Activated CD8-positive, alpha-beta T cell treated with anti-CD3 and anti-CD28 coated beads for 36 hours (primary cell): Measurements from ENCODE around the gene RBMS3. TPM values are rescaled to one million over a fixed set of nuclear protein-coding genes. Genes with fewer than 3 reads are reported as not detected.

Experiments
- ATAC-seq: fragments of 200-7000 bp; cut with Tn5 transposase; one replicate; pipeline ENCODE4 v1.10.0; 2021; ENCODE audit warnings: mild to moderate bottlenecking, moderate library complexity
- CTCF ChIA-PET: fragments of 350-600 bp; sonication (Branson Sonifier 250); formaldehyde crosslinking; loops from one replicate; lab custom pipeline; 2021; ENCODE audit warnings: antibody characterized with exemption; lab: Charles Lee
- POLR2A ChIA-PET: fragments of 350-600 bp; sonication (Branson Sonifier 250); formaldehyde crosslinking; loops from one replicate; lab custom pipeline; 2021; ENCODE audit warnings: antibody characterized with exemption; lab: Charles Lee
- DNase-seq: peaks from one replicate; pipeline ENCODE4 v3.0.0-alpha.2; 2020
- H3K27ac Mint-ChIP-seq: one replicate; pipeline ENCODE4 v1.8.0; 2021; ENCODE audit warnings: mild to moderate bottlenecking, mixed read lengths
- H3K27me3 Mint-ChIP-seq: one replicate; pipeline ENCODE4 v1.8.0; 2021; ENCODE audit warnings: mixed read lengths
- H3K36me3 Mint-ChIP-seq: one replicate; pipeline ENCODE4 v1.8.0; 2021; ENCODE audit warnings: low read depth, mixed read lengths
- H3K4me1 Mint-ChIP-seq: one replicate; pipeline ENCODE4 v1.8.0; 2021; ENCODE audit warnings: low read depth, mixed read lengths
- H3K4me3 Mint-ChIP-seq: one replicate; pipeline ENCODE4 v1.8.0; 2021; ENCODE audit warnings: mild to moderate bottlenecking, moderate library complexity, mixed read lengths
- H3K9me3 Mint-ChIP-seq: one replicate; pipeline ENCODE4 v1.8.0; 2021; ENCODE audit warnings: mixed read lengths
- CTCF ChIP-seq: fragments of 200-600 bp; IDR thresholded peaks from one replicate; pipeline ENCODE4 v1.8.0; 2022; ENCODE audit warnings: antibody characterized with exemption, mild to moderate bottlenecking
- intact Hi-C: fragments of 100-400 bp; cut with micrococcal nuclease; formaldehyde crosslinking; loops from one replicate; pipeline ENCODE4 v1.10.0; 2022
- total RNA-seq, 2 experiments: library from RNA; stranded (reverse); gene quantifications; one replicate each; pipeline ENCODE4 v1.2.3, GENCODE V29; 2021

The RBMS3 gene
- total RNA-seq, 2 experiments from 2014 or later, result 2.3 to 2.8 TPM

GRCh38 chr3:29746163-29746760, 465.4 kb downstream of the RBMS3 start:
- intact Hi-C loops, result no loop called here

GRCh38 chr3:29747991-29748390, 467.1 kb downstream of the RBMS3 start:
- Mint-ChIP-seq H3K36me3 (no peaks in the 10 kb centered on the region), H3K4me3 (no peak overlapping the region), H3K27ac (no peak overlapping the region), H3K9me3 (no peaks in the 10 kb centered on the region), H3K27me3 (peaks cover 7% of the 10 kb centered on the region), H3K4me1 (no peaks in the 10 kb centered on the region)
- ATAC-seq (no peak), DNase-seq (no peak)
- TF ChIP-seq CTCF, result no peak
- CTCF ChIA-PET, result no interaction called here
- intact Hi-C loops, result no loop called here
- POLR2A ChIA-PET, result no interaction called here

More at GRCh38 chr3:29746163-29746760, 465.4 kb downstream of the RBMS3 start:
- ChIA-PET POLR2A (no interaction called here), CTCF (no interaction called here)
- Mint-ChIP-seq H3K27ac (no peak overlapping the region), H3K4me1 (no peaks in the 10 kb centered on the region), H3K36me3 (no peaks in the 10 kb centered on the region), H3K9me3 (no peaks in the 10 kb centered on the region), H3K27me3 (peaks cover 6% of the 10 kb centered on the region), H3K4me3 (no peak overlapping the region)
- DNase-seq (no peak), ATAC-seq (no peak)
- TF ChIP-seq CTCF, result no peak

GRCh38 chr3:29751647-29752314, 470.9 kb downstream of the RBMS3 start:
- intact Hi-C loops, result no loop called here

GRCh38 chr3:29754346-29754745, 473.5 kb downstream of the RBMS3 start:
- no peak for TF ChIP-seq CTCF
- ChIA-PET POLR2A (no interaction called here), CTCF (no interaction called here)
- no peaks in the 10 kb centered on the region for H3K4me1 Mint-ChIP-seq
- H3K27ac Mint-ChIP-seq, result no peak overlapping the region
- intact Hi-C loops, result no loop called here
- no peak for DNase-seq
- no peak for ATAC-seq
- no peaks in the 10 kb centered on the region for H3K9me3 Mint-ChIP-seq
- H3K36me3 Mint-ChIP-seq, result no peaks in the 10 kb centered on the region
- peaks cover 1% of the 10 kb centered on the region for H3K27me3 Mint-ChIP-seq
- H3K4me3 Mint-ChIP-seq, result no peak overlapping the region

More at GRCh38 chr3:29751647-29752314, 470.9 kb downstream of the RBMS3 start:
- POLR2A ChIA-PET, result no interaction called here
- TF ChIP-seq CTCF, result no peak
- no peak for ATAC-seq
- no peaks in the 10 kb centered on the region for H3K9me3 Mint-ChIP-seq
- no peak overlapping the region for H3K27ac Mint-ChIP-seq
- H3K4me1 Mint-ChIP-seq, result no peaks in the 10 kb centered on the region
- no peak for DNase-seq
- H3K4me3 Mint-ChIP-seq, result no peak overlapping the region
- no peaks in the 10 kb centered on the region for H3K36me3 Mint-ChIP-seq
- H3K27me3 Mint-ChIP-seq, result peaks cover 7% of the 10 kb centered on the region
- CTCF ChIA-PET, result no interaction called here

GRCh38 chr3:29755416-29755815, 474.5 kb downstream of the RBMS3 start:
- H3K36me3 Mint-ChIP-seq, result no peaks in the 10 kb centered on the region
- peaks cover 1% of the 10 kb centered on the region for H3K27me3 Mint-ChIP-seq
- ATAC-seq, result no peak
- no peak for DNase-seq
- POLR2A ChIA-PET, result no interaction called here
- no peaks in the 10 kb centered on the region for H3K9me3 Mint-ChIP-seq
- H3K4me3 Mint-ChIP-seq, result no peak overlapping the region
- intact Hi-C loops, result no loop called here
- TF ChIP-seq CTCF, result no peak
- no peaks in the 10 kb centered on the region for H3K4me1 Mint-ChIP-seq
- CTCF ChIA-PET, result no interaction called here
- H3K27ac Mint-ChIP-seq, result no peak overlapping the region
